GM19395 (cell line): ENCODE measurements around the gene CARD14.
"Not testable (repeated sequence)": the region's sequence is repeated elsewhere in the genome, so short reads cannot be mapped to it uniquely, and the experiment has no call there.

Experiments
- ATAC-seq: cut with Tn5 transposase; IDR thresholded peaks from one replicate; pipeline ENCODE4 v1.9.1; 2021; ENCODE audit warnings: mild to moderate bottlenecking, moderate library complexity; ENCODE audit not compliant: unreplicated experiment

The CARD14 gene

GRCh38 chr17:80222376-80223141 lies 52.7 kb downstream of the CARD14 start:
- ATAC-seq: no peak

GRCh38 chr17:80223142-80223815 lies 53.4 kb downstream of the CARD14 start:
- ATAC-seq: no peak

GRCh38 chr17:80223838-80224497 lies 54.1 kb downstream of the CARD14 start:
- no peak for ATAC-seq

GRCh38 chr17:80224683-80225082 lies 54.9 kb downstream of the CARD14 start:
- ATAC-seq: no peak

GRCh38 chr17:80225230-80225629 lies 55.4 kb downstream of the CARD14 start:
- no peak for ATAC-seq

GRCh38 chr17:80227156-80227555 lies 57.3 kb downstream of the CARD14 start:
- no peak for ATAC-seq

GRCh38 chr17:80227666-80228065 lies 57.8 kb downstream of the CARD14 start:
- no peak for ATAC-seq

- no peak for ATAC-seq
Measured at GRCh38 chr17:80228477-80228876, 58.6 kb downstream of the CARD14 start.

- ATAC-seq: no peak
Measured at GRCh38 chr17:80229011-80229410, 59.2 kb downstream of the CARD14 start.

GRCh38 chr17:80232438-80232837 lies 62.6 kb downstream of the CARD14 start:
- ATAC-seq: no peak

GRCh38 chr17:80233202-80233601 lies 63.4 kb downstream of the CARD14 start:
- no peak for ATAC-seq

- ATAC-seq: no peak
Measured at GRCh38 chr17:80236911-80237310, 67.1 kb downstream of the CARD14 start.

GRCh38 chr17:80237386-80237785 lies 67.6 kb downstream of the CARD14 start:
- no peak for ATAC-seq

GRCh38 chr17:80242505-80242904 lies 72.7 kb downstream of the CARD14 start:
- ATAC-seq: no peak

GRCh38 chr17:80243526-80244433 lies 74.0 kb downstream of the CARD14 start:
- no peak for ATAC-seq

GRCh38 chr17:80244448-80244847 lies 74.6 kb downstream of the CARD14 start:
- ATAC-seq: not testable (repeated sequence)

GRCh38 chr17:80244871-80245509 lies 75.2 kb downstream of the CARD14 start:
- no peak for ATAC-seq

- ATAC-seq: no peak
Measured at GRCh38 chr17:80245566-80246265, 75.9 kb downstream of the CARD14 start.

GRCh38 chr17:80246266-80246681 lies 76.4 kb downstream of the CARD14 start:
- ATAC-seq: no peak

- no peak for ATAC-seq
Measured at GRCh38 chr17:80246726-80247125, 76.9 kb downstream of the CARD14 start.
